Panc1 (cell line): Measurements from ENCODE around the gene ZNHIT3. TPM values are rescaled to one million over a fixed set of nuclear protein-coding genes. Genes with fewer than 3 reads are reported as not detected.

Experiments used
- ATAC-seq: fragments of 200-7000 bp; cut with Tn5 transposase; 2 replicates; pipeline ENCODE4 v1.9.1; 2020; ENCODE audit warnings: mild to moderate bottlenecking, moderate library complexity
- BruUV-seq: library from RNA; stranded (reverse); fragments of 400-500 nt; replicated peaks from 2 replicates; lab custom pipeline; 2021; lab: Mats Ljungman, UMichigan
- CTCF ChIA-PET: fragments of 300-600 bp; sonication (Branson Sonifier 250); formaldehyde crosslinking; loops from one replicate; lab custom pipeline; 2022; ENCODE audit warnings: antibody characterized with exemption; lab: Charles Lee
- POLR2A ChIA-PET: fragments of 300-600 bp; sonication (Branson Sonifier 250); formaldehyde crosslinking; loops from one replicate; lab custom pipeline; 2022; ENCODE audit warnings: antibody characterized with exemption; lab: Charles Lee
- DNase-seq: peaks from one replicate; pipeline ENCODE4 v3.0.0-alpha.2; 2010; ENCODE audit warnings: low read depth, low spot score
- H3K27ac ChIP-seq: 2 replicates; pipeline ENCODE4 v1.5.1; 2011; ENCODE audit warnings: mild to moderate bottlenecking, low read length, inconsistent platforms
- H3K27me3 ChIP-seq: fragments of 200-500 bp; sonication (Bioruptor generic); 2 replicates; pipeline ENCODE4 v1.6.0; 2014; ENCODE audit warnings: low read length, inconsistent platforms; ENCODE audit not compliant: control insufficient read depth, insufficient read depth
- H3K36me3 ChIP-seq: fragments of 200-500 bp; sonication (Bioruptor generic); 2 replicates; pipeline ENCODE4 v1.5.1; 2014; ENCODE audit warnings: inconsistent platforms, mild to moderate bottlenecking, low read length, moderate library complexity; ENCODE audit not compliant: control insufficient read depth, insufficient read depth
- H3K4me1 ChIP-seq: 2 replicates; pipeline ENCODE4 v1.5.1; 2011; ENCODE audit warnings: inconsistent platforms, mild to moderate bottlenecking, low read length, moderate library complexity; ENCODE audit not compliant: control insufficient read depth, insufficient read depth
- H3K4me3 ChIP-seq, 2 experiments: 2 replicates each; pipeline ENCODE4 v1.5.1; 2011 to 2012; ENCODE audit warnings: low read depth in 2 of 2, low read length in 2 of 2, mild to moderate bottlenecking in 2 of 2, inconsistent platforms in 1 of 2, moderate library complexity in 1 of 2
- H3K9me3 ChIP-seq: fragments of 200-500 bp; sonication (Bioruptor generic); 2 replicates; pipeline ENCODE4 v1.5.1; 2014; ENCODE audit warnings: low read depth, mild to moderate bottlenecking, inconsistent platforms, low read length, moderate library complexity; ENCODE audit not compliant: control insufficient read depth, insufficient read depth
- POLR2AphosphoS5 ChIP-seq: IDR thresholded peaks from 2 replicates; pipeline ENCODE4 v1.6.1; 2012; ENCODE audit warnings: mild to moderate bottlenecking, low read depth, low read length, moderate library complexity
- SIN3A ChIP-seq: IDR thresholded peaks from 2 replicates; pipeline ENCODE4 v1.6.1; 2012; ENCODE audit warnings: low read depth, mild to moderate bottlenecking, low read length, moderate library complexity, borderline replicate concordance; ENCODE audit not compliant: insufficient read depth
- TCF7L2 ChIP-seq: IDR thresholded peaks from 2 replicates; pipeline ENCODE4 v1.6.1; 2011; ENCODE audit warnings: mild to moderate bottlenecking, low read depth, low read length, inconsistent platforms
- in situ Hi-C: cut with HindIII; loops from 2 replicates; pipeline ENCODE4 v1.10.0; 2016; ENCODE audit warnings: low sequenced_read_pairs, low pct_unique_long_range_greater_than_20kb
- intact Hi-C: fragments of 100-400 bp; cut with micrococcal nuclease; formaldehyde crosslinking; loops from one replicate; pipeline ENCODE4 v1.10.0; 2022; ENCODE audit not compliant: unreplicated experiment
- total RNA-seq: library from RNA; stranded (reverse); gene quantifications from one replicate; pipeline ENCODE4 v1.2.1, GENCODE V29; 2021; ENCODE audit not compliant: unreplicated experiment
- TF ChIP-seq, protein P1 (sequence below): fragments of 450-650 bp; IDR thresholded peaks from 2 replicates; pipeline ENCODE4 v1.5.1; 2017; ENCODE audit warnings: mild to moderate bottlenecking
- TF ChIP-seq, protein P2 (sequence below), 2 experiments: IDR thresholded peaks; 2 replicates each; pipeline ENCODE4 v1.6.1; 2011 to 2012; ENCODE audit warnings: low read depth in 2 of 2, control low read depth in 1 of 2, low read length in 1 of 2, mild to moderate bottlenecking in 1 of 2, moderate library complexity in 1 of 2; ENCODE audit not compliant: insufficient read depth in 1 of 2

ZNHIT3 gene
- total RNA-seq, 1 experiment from 2014 or later, result 16.8 TPM

DNA sequence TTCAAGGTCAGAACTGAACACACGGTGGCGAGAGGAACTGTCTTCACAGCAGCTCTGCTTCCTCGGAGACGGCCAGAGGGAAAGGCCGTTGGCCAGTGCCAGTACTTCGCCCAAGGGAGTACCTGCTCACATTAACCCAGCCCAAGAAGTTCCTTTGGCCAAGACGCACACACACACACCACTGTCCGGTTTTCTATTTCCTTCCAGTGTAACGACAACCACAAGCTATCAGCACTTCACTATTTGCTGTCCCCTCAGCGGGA lies 57.5 kb downstream of the ZNHIT3 start:
- H3K4me1 ChIP-seq, result peaks cover 10% of the 10 kb centered on the region
- CTCF ChIA-PET, result no interaction called here
- peak; percentile 9; the same call in 1 of the 2 replicates for ATAC-seq

DNA sequence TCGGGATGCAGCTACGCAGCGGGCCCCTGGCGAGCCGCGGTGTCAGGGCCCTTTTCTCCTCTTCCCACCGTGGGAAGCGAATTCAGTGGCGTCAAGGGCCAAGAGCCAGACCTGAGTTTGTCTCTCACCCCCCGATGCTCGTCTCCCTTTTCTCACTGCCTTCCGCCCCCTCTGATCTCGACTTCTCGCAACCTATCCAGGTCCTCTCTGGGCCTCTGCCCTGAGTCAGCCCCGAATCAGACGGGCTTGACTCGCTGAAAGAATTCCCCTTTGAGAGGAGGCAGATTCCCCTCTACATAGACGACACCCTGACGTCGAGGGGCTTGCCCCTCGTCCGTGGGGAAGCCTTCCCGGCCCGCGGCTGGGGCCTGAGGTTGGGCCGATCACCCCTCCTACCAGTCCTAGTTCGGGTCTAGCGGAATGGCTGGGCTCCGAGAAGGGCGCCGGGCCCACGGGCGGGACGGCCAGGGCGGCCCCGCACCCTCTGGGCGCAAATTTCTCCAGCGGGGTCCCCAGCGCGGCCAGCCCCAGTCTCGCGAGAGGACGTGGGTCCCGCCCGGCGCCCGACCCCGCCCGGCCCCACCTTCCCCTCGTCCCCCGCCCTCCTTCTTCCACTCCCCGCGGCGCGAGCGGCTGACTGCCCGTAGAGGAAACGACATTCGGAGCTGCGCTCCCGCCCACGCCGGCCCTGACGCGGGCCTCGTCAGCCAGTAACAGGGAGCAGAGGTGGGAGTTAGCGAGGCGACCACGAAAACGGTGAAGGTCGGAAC lies 58.0 kb downstream of the ZNHIT3 start, which contains the start of gene GGNBP2:
GGNBP2 (plus strand) TSS at position 613 of the 770 bp plus-strand sequence. CDS start 806 bp downstream, outside the sequence.
- ChIA-PET CTCF (no interaction called here), POLR2A (no interaction called here)
- Histone ChIP-seq H3K27me3 (no peaks in the 10 kb centered on the region), H3K4me3 (peak within 1 kb of the TSS; percentile 90 to 91), H3K4me1 (peaks cover 10% of the 10 kb centered on the region), H3K9me3 (no peaks in the 10 kb centered on the region), H3K36me3 (peaks cover 9% of the 10 kb centered on the region), H3K27ac (peak within 1 kb of the TSS; percentile 94)
- no peak for DNase-seq
- ATAC-seq, result peak; percentile 82
- BruUV-seq, result TSS peak; percentile 89
- TF ChIP-seq, protein P1, sequence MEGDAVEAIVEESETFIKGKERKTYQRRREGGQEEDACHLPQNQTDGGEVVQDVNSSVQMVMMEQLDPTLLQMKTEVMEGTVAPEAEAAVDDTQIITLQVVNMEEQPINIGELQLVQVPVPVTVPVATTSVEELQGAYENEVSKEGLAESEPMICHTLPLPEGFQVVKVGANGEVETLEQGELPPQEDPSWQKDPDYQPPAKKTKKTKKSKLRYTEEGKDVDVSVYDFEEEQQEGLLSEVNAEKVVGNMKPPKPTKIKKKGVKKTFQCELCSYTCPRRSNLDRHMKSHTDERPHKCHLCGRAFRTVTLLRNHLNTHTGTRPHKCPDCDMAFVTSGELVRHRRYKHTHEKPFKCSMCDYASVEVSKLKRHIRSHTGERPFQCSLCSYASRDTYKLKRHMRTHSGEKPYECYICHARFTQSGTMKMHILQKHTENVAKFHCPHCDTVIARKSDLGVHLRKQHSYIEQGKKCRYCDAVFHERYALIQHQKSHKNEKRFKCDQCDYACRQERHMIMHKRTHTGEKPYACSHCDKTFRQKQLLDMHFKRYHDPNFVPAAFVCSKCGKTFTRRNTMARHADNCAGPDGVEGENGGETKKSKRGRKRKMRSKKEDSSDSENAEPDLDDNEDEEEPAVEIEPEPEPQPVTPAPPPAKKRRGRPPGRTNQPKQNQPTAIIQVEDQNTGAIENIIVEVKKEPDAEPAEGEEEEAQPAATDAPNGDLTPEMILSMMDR, result no peak
- TF ChIP-seq, protein P2, sequence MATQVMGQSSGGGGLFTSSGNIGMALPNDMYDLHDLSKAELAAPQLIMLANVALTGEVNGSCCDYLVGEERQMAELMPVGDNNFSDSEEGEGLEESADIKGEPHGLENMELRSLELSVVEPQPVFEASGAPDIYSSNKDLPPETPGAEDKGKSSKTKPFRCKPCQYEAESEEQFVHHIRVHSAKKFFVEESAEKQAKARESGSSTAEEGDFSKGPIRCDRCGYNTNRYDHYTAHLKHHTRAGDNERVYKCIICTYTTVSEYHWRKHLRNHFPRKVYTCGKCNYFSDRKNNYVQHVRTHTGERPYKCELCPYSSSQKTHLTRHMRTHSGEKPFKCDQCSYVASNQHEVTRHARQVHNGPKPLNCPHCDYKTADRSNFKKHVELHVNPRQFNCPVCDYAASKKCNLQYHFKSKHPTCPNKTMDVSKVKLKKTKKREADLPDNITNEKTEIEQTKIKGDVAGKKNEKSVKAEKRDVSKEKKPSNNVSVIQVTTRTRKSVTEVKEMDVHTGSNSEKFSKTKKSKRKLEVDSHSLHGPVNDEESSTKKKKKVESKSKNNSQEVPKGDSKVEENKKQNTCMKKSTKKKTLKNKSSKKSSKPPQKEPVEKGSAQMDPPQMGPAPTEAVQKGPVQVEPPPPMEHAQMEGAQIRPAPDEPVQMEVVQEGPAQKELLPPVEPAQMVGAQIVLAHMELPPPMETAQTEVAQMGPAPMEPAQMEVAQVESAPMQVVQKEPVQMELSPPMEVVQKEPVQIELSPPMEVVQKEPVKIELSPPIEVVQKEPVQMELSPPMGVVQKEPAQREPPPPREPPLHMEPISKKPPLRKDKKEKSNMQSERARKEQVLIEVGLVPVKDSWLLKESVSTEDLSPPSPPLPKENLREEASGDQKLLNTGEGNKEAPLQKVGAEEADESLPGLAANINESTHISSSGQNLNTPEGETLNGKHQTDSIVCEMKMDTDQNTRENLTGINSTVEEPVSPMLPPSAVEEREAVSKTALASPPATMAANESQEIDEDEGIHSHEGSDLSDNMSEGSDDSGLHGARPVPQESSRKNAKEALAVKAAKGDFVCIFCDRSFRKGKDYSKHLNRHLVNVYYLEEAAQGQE (IDR thresholded peaks at IDR 0.05; ENCODE audit: insufficient read depth in 1 of 2, low read depth in 2 of 2, low read length in 1 of 2), result no peak
- TF ChIP-seq TCF7L2 (no peak), SIN3A (0 out of 2 replicates have a peak, but pooled peaks have one; percentile 51), POLR2AphosphoS5 (peak; percentile 84)
- intact Hi-C loops (no loop called here), in situ Hi-C loops (no loop called here)

More for the DNA sequence above, 57.5 kb downstream of the ZNHIT3 start:
- BruUV-seq, result no TSS peak
- POLR2A ChIA-PET, result no interaction called here
- H3K4me3 ChIP-seq, result peak overlapping the region; percentile 90 to 91
- TF ChIP-seq SIN3A, result no peak
- TF ChIP-seq, protein P2 (IDR thresholded peaks at IDR 0.05; ENCODE audit: insufficient read depth in 1 of 2, low read depth in 2 of 2, low read length in 1 of 2), result no peak
- no peak for TF ChIP-seq POLR2AphosphoS5
- TF ChIP-seq, protein P1, result no peak
- no peak for TF ChIP-seq TCF7L2
- DNase-seq, result no peak
- H3K9me3 ChIP-seq, result no peaks in the 10 kb centered on the region
- intact Hi-C loops, result no loop called here
- no peaks in the 10 kb centered on the region for H3K27me3 ChIP-seq
- in situ Hi-C loops, result no loop called here
- peaks cover 9% of the 10 kb centered on the region for H3K36me3 ChIP-seq
- peak overlapping the region; percentile 94 for H3K27ac ChIP-seq
